ENCODE results near the gene FAM200A. TPM values are rescaled to one million over a fixed set of nuclear protein-coding genes. Genes with fewer than 3 reads are reported as not detected.
"Not testable (repeated sequence)": the region's sequence is repeated elsewhere in the genome, so short reads cannot be mapped to it uniquely, and the experiment has no call there.

FAM200A gene
- total RNA-seq, 4 donors from 2014 or later: 2.1 to 3.8 (median 3.3) TPM

GRCh38 chr7:99504603-99505323 lies 47.2 kb downstream of the FAM200A start, which contains the start of gene ZKSCAN5:
Gene ZKSCAN5 (plus strand): TSS chr7:99504662. CDS start chr7:99506045, 1,383 bp downstream.
- TF ChIP-seq CTCF (IDR thresholded peaks at IDR 0.05) (no peak), POLR2AphosphoS5 (IDR thresholded peaks at IDR 0.05) (peak; percentile 69 to 92), POLR2A (IDR thresholded peaks at IDR 0.05; ENCODE audit: low read depth) (peak; percentile 77)
- Histone ChIP-seq H3K4me3 (peak within 1 kb of the TSS; percentile 80 to 92 (median 86)), H3K4me1 (peaks cover 33 to 55% (median 46%) of the 10 kb centered on the region in 4 donors), H3K27me3 (no peaks in the 10 kb centered on the region), H3K9me3 (no peaks in the 10 kb centered on the region), H3K36me3 (peaks cover 0 to 7% (median 4%) of the 10 kb centered on the region in 4 donors), H3K27ac (replicated peaks in 1 of 4) (peak within 1 kb of the TSS; percentile 90 to 96 (median 94))
- DNase-seq (ENCODE audit: extremely low spot score): peak; percentile 100
- intact Hi-C loops (cut with DNase I): loop anchor here (5.0 kb wide), 1 partner anchor 48 kb away; the partner anchor contains the start of gene FAM200A
- under 1% methylated on average over 34 of the region's 53 CpGs for WGBS

GRCh38 chr7:99504281-99504602 lies 47.7 kb downstream of the FAM200A start:
- 0% methylated on average over 7 of the region's 19 CpGs for WGBS
- H3K36me3 ChIP-seq: peaks cover 0 to 2% (median under 1%) of the 10 kb centered on the region in 4 donors
- no peaks in the 10 kb centered on the region for H3K27me3 ChIP-seq
- H3K4me1 ChIP-seq: peaks cover 33 to 54% (median 49%) of the 10 kb centered on the region in 4 donors
- peak overlapping the region; percentile 90 to 96 (median 94) for H3K27ac ChIP-seq (replicated peaks in 1 of 4)
- intact Hi-C loops (cut with DNase I): loop anchor here (5.0 kb wide), 1 partner anchor 48 kb away; the partner anchor contains the start of gene FAM200A
- H3K9me3 ChIP-seq: no peaks in the 10 kb centered on the region
- DNase-seq (ENCODE audit: extremely low spot score): no peak
- TF ChIP-seq EP300 (IDR thresholded peaks at IDR 0.05) (no peak), POLR2AphosphoS5 (IDR thresholded peaks at IDR 0.05) (peak in 1 of 2 donors; percentile 65)
- peak overlapping the region; percentile 80 to 92 (median 86) for H3K4me3 ChIP-seq

GRCh38 chr7:99501236-99501635 lies 50.7 kb downstream of the FAM200A start:
- Histone ChIP-seq H3K4me3 (peak overlapping the region in 2 of 4 donors; percentile 68 to 91), H3K27ac (replicated peaks in 1 of 4) (peak overlapping the region in 3 of 4 donors; percentile 91 to 96 (median 94)), H3K4me1 (peaks cover 39 to 58% (median 49%) of the 10 kb centered on the region in 4 donors), H3K36me3 (peaks cover 3 to 23% (median 19%) of the 10 kb centered on the region in 4 donors)
- not testable (repeated sequence) for DNase-seq (ENCODE audit: extremely low spot score); H3K27me3 ChIP-seq; H3K9me3 ChIP-seq
- 94% methylated on average over 12 of the region's 12 CpGs for WGBS
- intact Hi-C loops (cut with DNase I): loop anchor here (5.0 kb wide), 1 partner anchor 51 kb away; the partner anchor contains the start of gene FAM200A

GRCh38 chr7:99500637-99501009 lies 51.3 kb downstream of the FAM200A start:
- Histone ChIP-seq H3K36me3 (peaks cover 9 to 29% (median 25%) of the 10 kb centered on the region in 4 donors), H3K4me1 (peaks cover 33 to 55% (median 43%) of the 10 kb centered on the region in 4 donors), H3K27ac (replicated peaks in 1 of 4) (peak overlapping the region; percentile 91 to 96 (median 94)), H3K9me3 (no peaks in the 10 kb centered on the region), H3K27me3 (no peaks in the 10 kb centered on the region), H3K4me3 (peak overlapping the region; percentile 68 to 95 (median 80))
- intact Hi-C loops (cut with DNase I): loop anchor here (5.0 kb wide), 1 partner anchor 52 kb away; the partner anchor contains the start of gene FAM200A
- DNase-seq (ENCODE audit: extremely low spot score): no peak
- WGBS: 51% methylated on average over 16 of the region's 16 CpGs
- no peak for TF ChIP-seq CTCF (IDR thresholded peaks at IDR 0.05)
- TF ChIP-seq POLR2AphosphoS5 (IDR thresholded peaks at IDR 0.05): no peak

- Histone ChIP-seq H3K4me3 (peak within 1 kb of the TSS; percentile 68 to 95 (median 80)), H3K27ac (replicated peaks in 1 of 4) (peak within 1 kb of the TSS; percentile 91 to 96 (median 94)), H3K27me3 (no peaks in the 10 kb centered on the region), H3K36me3 (peaks cover 14 to 35% (median 31%) of the 10 kb centered on the region in 4 donors), H3K9me3 (peaks cover 0 to 5% (median under 1%) of the 10 kb centered on the region in 4 donors), H3K4me1 (peaks cover 30 to 52% (median 39%) of the 10 kb centered on the region in 4 donors)
- 1% methylated on average over 53 of the region's 68 CpGs for WGBS
- intact Hi-C loops (cut with DNase I): loop anchor here (2.0 to 5.0 kb wide), 2 partner anchors 27 to 52 kb away; partner anchors contain the start of genes FAM200A and ZNF789
- TF ChIP-seq POLR2A (IDR thresholded peaks at IDR 0.05; ENCODE audit: low read depth) (peak; percentile 28), CTCF (IDR thresholded peaks at IDR 0.05) (no peak), POLR2AphosphoS5 (IDR thresholded peaks at IDR 0.05) (peak; percentile 95 to 98), EP300 (IDR thresholded peaks at IDR 0.05) (no peak)
- DNase-seq (ENCODE audit: extremely low spot score): peak; percentile 97
Observed at GRCh38 chr7:99499721-99500636, 51.9 kb downstream of the FAM200A start, which contains the start of gene ZNF394. Gene ZNF394 (minus strand): TSS chr7:99500281. CDS start chr7:99500093, 188 bp downstream.
